HT1080 (cell line): Measurements from ENCODE around the gene TMEM132D. TPM values are rescaled to one million over a fixed set of nuclear protein-coding genes. Genes with fewer than 3 reads are reported as not detected.
"Not testable (repeated sequence)": the region's sequence is repeated elsewhere in the genome, so short reads cannot be mapped to it uniquely, and the experiment has no call there.

Source experiments
- DNase-seq: peaks from one replicate; pipeline ENCODE4 v3.0.0-alpha.2; 2015; ENCODE audit warnings: low read depth
- polyA plus RNA-seq, 2 experiments: library from polyadenylated mRNA; depleted of rRNA; stranded (reverse); fragments of >200 nt; gene quantifications; 2 replicates each; pipeline ENCODE4 v1.2.3, GENCODE V29; 2015
- total RNA-seq: library from RNA; depleted of rRNA; stranded (reverse); fragments of >200 nt; shearing (Covaris generic); gene quantifications from 2 replicates; pipeline ENCODE4 v1.2.3, GENCODE V29; 2014; rRNA removed

The TMEM132D gene
- total RNA-seq, result 2.7 and 3.2 TPM in 2 replicates
- not detected in 2 replicates for polyA plus RNA-seq (2015; cell fraction: cytosol; rRNA removed)
- polyA plus RNA-seq (2015; cell fraction: nucleus; rRNA removed), result not detected in 2 replicates

GRCh38 chr12:129903956-129904829, at the start of gene TMEM132D:
TMEM132D (minus strand) TSS chr12:129904025.
- peak; percentile 53 for DNase-seq

- DNase-seq, result no peak
These were observed 45.8 kb upstream of the TMEM132D start for GRCh38 chr12:129949651-129950050.

GRCh38 chr12:129941618-129942017, 37.8 kb upstream of the TMEM132D start:
- DNase-seq, result no peak

- no peak for DNase-seq
These were observed 34.3 kb upstream of the TMEM132D start for GRCh38 chr12:129938089-129938488.

- no peak for DNase-seq
These were observed 33.6 kb upstream of the TMEM132D start for GRCh38 chr12:129937426-129937825.

- DNase-seq, result no peak
These were observed 24.8 kb upstream of the TMEM132D start for GRCh38 chr12:129928643-129929042.

GRCh38 chr12:129927316-129927900, 23.6 kb upstream of the TMEM132D start:
- DNase-seq, result peak; percentile 44

- peak; percentile 74 for DNase-seq
These were observed 7.7 kb upstream of the TMEM132D start for GRCh38 chr12:129911428-129912049.

- no peak for DNase-seq
These were observed 5.5 kb upstream of the TMEM132D start for GRCh38 chr12:129909051-129910020.

- no peak for DNase-seq
These were observed 506 bp downstream of the TMEM132D start for GRCh38 chr12:129903092-129903945.

- peak; percentile 20 for DNase-seq
These were observed 1.3 kb downstream of the TMEM132D start for GRCh38 chr12:129902371-129903091.

- peak; percentile 80 for DNase-seq
These were observed 2.6 kb downstream of the TMEM132D start for GRCh38 chr12:129901254-129901653.

- DNase-seq, result no peak
These were observed 3.5 kb downstream of the TMEM132D start for GRCh38 chr12:129900306-129900705.

- not testable (repeated sequence) for DNase-seq
These were observed 4.8 kb downstream of the TMEM132D start for GRCh38 chr12:129899045-129899444.

GRCh38 chr12:129893691-129894090, 10.1 kb downstream of the TMEM132D start:
- DNase-seq, result no peak

- peak; percentile 69 for DNase-seq
These were observed 16.7 kb downstream of the TMEM132D start for GRCh38 chr12:129887101-129887500.

- DNase-seq, result no peak
These were observed 17.3 kb downstream of the TMEM132D start for GRCh38 chr12:129886541-129886940.

GRCh38 chr12:129885287-129885686, 18.5 kb downstream of the TMEM132D start:
- no peak for DNase-seq

GRCh38 chr12:129877411-129877810, 26.4 kb downstream of the TMEM132D start:
- no peak for DNase-seq
